MM.1S (cell line): ENCODE data around the gene ZP2.
"Not testable (repeated sequence)": the region's sequence is repeated elsewhere in the genome, so short reads cannot be mapped to it uniquely, and the experiment has no call there.

Source experiments
- EZH2 ChIP-seq: fragments of 300-600 bp; sonication (generic); optimal IDR thresholded peaks from 2 replicates; pipeline ENCODE3; 2017; ENCODE audit warnings: low read depth, mild to moderate bottlenecking, antibody characterized with exemption, low read length, mixed read lengths
- EZH2phosphoT487 ChIP-seq: fragments of 300-600 bp; sonication (generic); IDR thresholded peaks from 2 replicates; pipeline ENCODE4 v1.6.1; 2018; ENCODE audit warnings: antibody characterized with exemption, low read length
- TF ChIP-seq, protein P1 (sequence below): fragments of 300-600 bp; sonication (generic); IDR thresholded peaks from 2 replicates; pipeline ENCODE4 v1.5.1; 2016; ENCODE audit warnings: antibody characterized with exemption, low read length, mixed read lengths

DNA sequence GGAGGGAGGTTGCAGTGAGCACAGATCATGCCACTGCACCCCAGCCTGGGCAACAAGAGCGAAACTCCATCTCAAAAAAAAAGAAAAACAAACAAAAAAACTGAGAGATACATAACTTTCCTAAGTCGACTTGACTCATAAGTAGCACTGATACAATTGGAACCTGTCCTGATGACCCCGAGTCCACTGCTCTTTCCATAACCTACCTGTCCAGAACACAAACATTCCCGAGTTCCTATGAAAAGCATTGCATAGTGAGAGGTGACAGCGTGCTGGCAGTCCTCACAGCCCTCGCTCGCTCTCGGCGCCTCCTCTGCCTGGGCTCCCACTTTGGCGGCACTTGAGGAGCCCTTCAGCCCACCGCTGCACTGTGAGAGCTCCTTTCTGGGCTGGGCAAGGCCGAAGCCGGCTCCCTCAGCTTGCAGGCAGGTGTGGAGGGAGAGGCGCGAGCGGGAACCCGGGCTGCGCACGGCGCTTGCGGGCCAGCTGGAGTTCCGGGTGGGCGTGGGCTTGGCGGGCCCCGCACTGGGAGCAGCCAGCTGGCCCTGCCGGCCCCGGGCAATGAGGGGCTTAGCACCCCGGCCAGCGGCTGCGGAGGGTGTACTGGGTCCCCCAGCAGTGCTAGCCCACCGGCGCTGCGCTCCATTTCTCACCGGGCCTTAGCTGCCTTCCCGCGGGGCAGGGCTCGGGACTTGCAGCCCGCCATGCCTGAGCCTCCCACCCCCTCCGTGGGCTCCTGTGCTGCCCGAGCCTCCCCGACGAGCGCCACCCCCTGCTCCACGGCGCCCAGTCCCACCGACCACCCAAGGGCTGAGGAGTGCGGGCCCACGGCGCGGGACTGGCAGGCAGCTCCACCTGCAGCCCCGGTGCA lies 59.0 kb downstream of the ZP2 start:
- TF ChIP-seq, protein P1, sequence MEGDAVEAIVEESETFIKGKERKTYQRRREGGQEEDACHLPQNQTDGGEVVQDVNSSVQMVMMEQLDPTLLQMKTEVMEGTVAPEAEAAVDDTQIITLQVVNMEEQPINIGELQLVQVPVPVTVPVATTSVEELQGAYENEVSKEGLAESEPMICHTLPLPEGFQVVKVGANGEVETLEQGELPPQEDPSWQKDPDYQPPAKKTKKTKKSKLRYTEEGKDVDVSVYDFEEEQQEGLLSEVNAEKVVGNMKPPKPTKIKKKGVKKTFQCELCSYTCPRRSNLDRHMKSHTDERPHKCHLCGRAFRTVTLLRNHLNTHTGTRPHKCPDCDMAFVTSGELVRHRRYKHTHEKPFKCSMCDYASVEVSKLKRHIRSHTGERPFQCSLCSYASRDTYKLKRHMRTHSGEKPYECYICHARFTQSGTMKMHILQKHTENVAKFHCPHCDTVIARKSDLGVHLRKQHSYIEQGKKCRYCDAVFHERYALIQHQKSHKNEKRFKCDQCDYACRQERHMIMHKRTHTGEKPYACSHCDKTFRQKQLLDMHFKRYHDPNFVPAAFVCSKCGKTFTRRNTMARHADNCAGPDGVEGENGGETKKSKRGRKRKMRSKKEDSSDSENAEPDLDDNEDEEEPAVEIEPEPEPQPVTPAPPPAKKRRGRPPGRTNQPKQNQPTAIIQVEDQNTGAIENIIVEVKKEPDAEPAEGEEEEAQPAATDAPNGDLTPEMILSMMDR, result not testable (repeated sequence)
- TF ChIP-seq EZH2, EZH2phosphoT487: not testable (repeated sequence)
